ENCODE measurements around the gene ESR2. TPM values are rescaled to one million over a fixed set of nuclear protein-coding genes. Genes with fewer than 3 reads are reported as not detected.

The ESR2 gene
- total and polyA plus RNA-seq, 2 donors (not counting 3 experiments of a cell fraction or from before 2014, with no cell fraction given): 0.10 to 0.58 TPM

DNA sequence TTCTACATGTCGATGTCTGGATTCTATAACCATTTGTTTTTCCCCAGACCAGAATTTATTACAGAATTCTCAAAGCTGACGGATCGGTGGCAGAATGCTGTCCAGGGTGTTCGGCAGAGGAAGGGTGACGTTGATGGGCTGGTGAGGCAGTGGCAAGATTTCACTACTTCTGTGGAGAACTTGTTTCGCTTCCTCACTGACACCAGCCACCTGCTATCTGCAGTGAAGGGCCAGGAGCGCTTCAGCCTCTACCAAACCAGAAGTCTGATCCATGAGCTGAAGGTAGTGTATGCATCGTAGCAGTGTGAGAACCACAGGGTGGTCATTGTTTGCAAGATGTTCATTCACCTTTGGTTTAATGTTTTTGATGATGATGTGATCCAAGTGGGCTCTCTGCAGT is 124.0 kb downstream of the ESR2 start:
- Histone ChIP-seq H3K4me2 (ENCODE audit: insufficient read depth, low read length) (no peak overlapping the region), H4K20me1 (replicated peaks; ENCODE audit: control insufficient read depth, extremely low read depth, insufficient read depth, low read length) (no peaks in the 10 kb centered on the region), H3K36me3 (ENCODE audit: control insufficient read depth in 2 of 2, extremely low read depth in 1 of 2, insufficient read depth in 2 of 2, low read length in 2 of 2) (peaks cover 0 to 11% of the 10 kb centered on the region in 2 experiments), H2AFZ (ENCODE audit: low read depth, low read length) (no peak overlapping the region), H3K9me3 (replicated peaks; ENCODE audit: control insufficient read depth, insufficient read depth, low read length) (no peaks in the 10 kb centered on the region), H3K27ac (ENCODE audit: insufficient read depth, low read depth, low read length) (no peak overlapping the region), H3K4me3 (replicated peaks in 1 of 3; ENCODE audit: insufficient read depth in 1 of 3, low read depth in 1 of 3, low read length in 3 of 3) (no peak overlapping the region), H3K9me1 (replicated peaks; ENCODE audit: control insufficient read depth, extremely low read depth, insufficient read depth, low read length) (no peaks in the 10 kb centered on the region), H3K27me3 (ENCODE audit: control insufficient read depth in 2 of 2, insufficient read depth in 2 of 2, low read length in 2 of 2) (no peaks in the 10 kb centered on the region), H3K4me1 (ENCODE audit: control insufficient read depth, extremely low read depth, insufficient read depth, low read length) (no peaks in the 10 kb centered on the region), H3K79me2 (ENCODE audit: control insufficient read depth, insufficient read depth, low read length) (no peaks in the 10 kb centered on the region), H3K9ac (replicated peaks; ENCODE audit: extremely low read depth, insufficient read depth, low read length) (no peak overlapping the region)
- intact Hi-C loops (cut with micrococcal nuclease) (no loop called here), dilution Hi-C loops (cut with MboI; ENCODE audit: extremely low pct_ligation_motif_present, low sequenced_read_pairs) (no loop called here)
- no TSS peak for BruUV-seq (replicated peaks)
- TF ChIP-seq FOS (IDR thresholded peaks at IDR 0.05; ENCODE audit: borderline replicate concordance, insufficient read depth, low read length) (no peak), POLR2A (IDR thresholded peaks at IDR 0.05; ENCODE audit: low read depth, low read length) (no peak), EZH2 (IDR thresholded peaks at IDR 0.05; ENCODE audit: borderline replicate concordance, low read depth, low read length, severe bottlenecking) (no peak), GATA2 (IDR thresholded peaks at IDR 0.05; ENCODE audit: insufficient read depth, insufficient read length, low read depth, low read length) (no peak), POLR2AphosphoS5 (IDR thresholded peaks at IDR 0.05; ENCODE audit: insufficient read depth, low read depth, low read length) (no peak), MYC (IDR thresholded peaks at IDR 0.05; ENCODE audit: low read depth, low read length) (no peak), JUN (IDR thresholded peaks at IDR 0.05; ENCODE audit: borderline replicate concordance, insufficient read depth, insufficient read length, low read depth) (no peak)
- TF ChIP-seq, protein P1, sequence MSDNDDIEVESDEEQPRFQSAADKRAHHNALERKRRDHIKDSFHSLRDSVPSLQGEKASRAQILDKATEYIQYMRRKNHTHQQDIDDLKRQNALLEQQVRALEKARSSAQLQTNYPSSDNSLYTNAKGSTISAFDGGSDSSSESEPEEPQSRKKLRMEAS (IDR thresholded peaks at IDR 0.05; ENCODE audit: insufficient read depth, insufficient read length): no peak
- TF ChIP-seq, protein P2, sequence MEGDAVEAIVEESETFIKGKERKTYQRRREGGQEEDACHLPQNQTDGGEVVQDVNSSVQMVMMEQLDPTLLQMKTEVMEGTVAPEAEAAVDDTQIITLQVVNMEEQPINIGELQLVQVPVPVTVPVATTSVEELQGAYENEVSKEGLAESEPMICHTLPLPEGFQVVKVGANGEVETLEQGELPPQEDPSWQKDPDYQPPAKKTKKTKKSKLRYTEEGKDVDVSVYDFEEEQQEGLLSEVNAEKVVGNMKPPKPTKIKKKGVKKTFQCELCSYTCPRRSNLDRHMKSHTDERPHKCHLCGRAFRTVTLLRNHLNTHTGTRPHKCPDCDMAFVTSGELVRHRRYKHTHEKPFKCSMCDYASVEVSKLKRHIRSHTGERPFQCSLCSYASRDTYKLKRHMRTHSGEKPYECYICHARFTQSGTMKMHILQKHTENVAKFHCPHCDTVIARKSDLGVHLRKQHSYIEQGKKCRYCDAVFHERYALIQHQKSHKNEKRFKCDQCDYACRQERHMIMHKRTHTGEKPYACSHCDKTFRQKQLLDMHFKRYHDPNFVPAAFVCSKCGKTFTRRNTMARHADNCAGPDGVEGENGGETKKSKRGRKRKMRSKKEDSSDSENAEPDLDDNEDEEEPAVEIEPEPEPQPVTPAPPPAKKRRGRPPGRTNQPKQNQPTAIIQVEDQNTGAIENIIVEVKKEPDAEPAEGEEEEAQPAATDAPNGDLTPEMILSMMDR (IDR thresholded peaks at IDR 0.05; ENCODE audit: extremely low read depth in 1 of 2, insufficient read depth in 1 of 2, low read depth in 1 of 2, low read length in 2 of 2): no peak
- no peak for FAIRE-seq
- POLR2A ChIA-PET: no interaction called here
- CTCF ChIA-PET: no interaction called here
- no peak for DNase-seq (ENCODE audit: low read depth, low spot score)
